Right lobe of liver (tissue), 6 donors: ENCODE results near the gene RSPO1. TPM values are rescaled to one million over a fixed set of nuclear protein-coding genes. Genes with fewer than 3 reads are reported as not detected.

ENCODE experiments used
- ATAC-seq, 4 donors: fragments of 200-7000 bp; cut with Tn5 transposase; one replicate each; pipeline ENCODE4 v1.9.1; 2020; ENCODE audit warnings: mild to moderate bottlenecking in 4 of 4, moderate library complexity in 4 of 4
- DNase-seq, 3 donors: peaks; one replicate each; pipeline ENCODE4 v3.0.0-alpha.2; 2020
- H3K27ac ChIP-seq, 3 donors: fragments of 200-600 bp; one replicate each; pipeline ENCODE4 v1.8.0; 2022
- H3K27me3 ChIP-seq, 2 donors: fragments of 200-600 bp; one replicate each; pipeline ENCODE4 v1.8.0; 2022
- H3K36me3 ChIP-seq, 4 donors: fragments of 200-600 bp; sonication (generic) in 1 of 4; one replicate each; pipeline versions ENCODE4 v1.5.1 to v1.8.0; 2017 to 2022; ENCODE audit warnings: control low read depth in 1 of 4
- H3K4me1 ChIP-seq, 4 donors: fragments of 200-600 bp; sonication (generic) in 1 of 4; one replicate each; pipeline versions ENCODE4 v1.5.1 to v1.8.0; 2017 to 2022; ENCODE audit warnings: control low read depth in 1 of 4
- H3K4me3 ChIP-seq, 3 donors: fragments of 200-600 bp; one replicate each; pipeline ENCODE4 v1.8.0; 2022
- H3K9me3 ChIP-seq, 4 donors: fragments of 200-600 bp; sonication (generic) in 1 of 4; one replicate each; pipeline versions ENCODE4 v1.5.1 to v1.8.0; 2017 to 2022; ENCODE audit warnings: control low read depth in 1 of 4
- POLR2A ChIP-seq: fragments of 450-650 bp; IDR thresholded peaks from one replicate; pipeline ENCODE4 v1.6.1; 2017; ENCODE audit warnings: antibody characterized with exemption, mild to moderate bottlenecking
- WGBS: methylation state at CpG from one replicate; pipeline ENCODE4 v1.1.6; 2018; ENCODE audit warnings: low coverage, low lambda C conversion rate; ENCODE audit not compliant: insufficient coverage; ENCODE audit errors: missing lambda C conversion rate; 5-methylcytosine and 5-hydroxymethylcytosine counted together
- intact Hi-C, 2 donors: fragments of 100-400 bp; cut with DNase I; formaldehyde crosslinking; loops; one replicate each; pipeline versions ENCODE4 v1.11.2 to v1.14.1; 2022
- total RNA-seq, 6 experiments: library from RNA; depleted of rRNA in 2 of 6; stranded (reverse); fragments of >200 nt in 2 of 6; fragmentation: NEBNext Ultra II Directional in 3 of 6; extraction: Animal tissue kit (Norgen Biotek cat#: 25700) in 3 of 6; gene quantifications; one replicate each; pipeline versions ENCODE4 v1.1.0 to v1.2.4, GENCODE V29; 2016 to 2023
- TF ChIP-seq, protein P1 (sequence below), 4 donors: fragments of 200-600 bp in 3 of 4; fragments of 450-650 bp in 1 of 4; IDR thresholded peaks; one replicate each; pipeline versions ENCODE4 v1.5.1 to v1.8.0; 2016 to 2022; ENCODE audit warnings: antibody characterized with exemption in 4 of 4, mild to moderate bottlenecking in 2 of 4
- donor health status: DM: no; HTN: yes; CAD: no.
- donor health status: DM: no; HTN: no; CAD: no.
- donor health status: DM: no; HTN: no; CAD: no.
- donor health status: DM: no; HTN: yes; CAD: no.
- donor health status: DM: no; HTN: yes; CAD: no.

RSPO1 gene
- total RNA-seq, 6 experiments from 2014 or later: not detected

- H3K27ac ChIP-seq: no peak overlapping the region
Observed at GRCh38 chr1:37564892-37565291, 69.8 kb downstream of the RSPO1 start.

GRCh38 chr1:37562984-37563383 lies 71.7 kb downstream of the RSPO1 start:
- DNase-seq: no peak
- Histone ChIP-seq H3K36me3 (peaks cover 0 to 34% (median 13%) of the 10 kb centered on the region in 4 donors), H3K4me3 (no peak overlapping the region), H3K27ac (no peak overlapping the region), H3K27me3 (no peaks in the 10 kb centered on the region), H3K4me1 (peaks cover 0 to 9% (median 0%) of the 10 kb centered on the region in 4 donors), H3K9me3 (no peaks in the 10 kb centered on the region)
- intact Hi-C loops: no loop called here
- ATAC-seq: no peak
- TF ChIP-seq POLR2A: no peak
- TF ChIP-seq, protein P1, sequence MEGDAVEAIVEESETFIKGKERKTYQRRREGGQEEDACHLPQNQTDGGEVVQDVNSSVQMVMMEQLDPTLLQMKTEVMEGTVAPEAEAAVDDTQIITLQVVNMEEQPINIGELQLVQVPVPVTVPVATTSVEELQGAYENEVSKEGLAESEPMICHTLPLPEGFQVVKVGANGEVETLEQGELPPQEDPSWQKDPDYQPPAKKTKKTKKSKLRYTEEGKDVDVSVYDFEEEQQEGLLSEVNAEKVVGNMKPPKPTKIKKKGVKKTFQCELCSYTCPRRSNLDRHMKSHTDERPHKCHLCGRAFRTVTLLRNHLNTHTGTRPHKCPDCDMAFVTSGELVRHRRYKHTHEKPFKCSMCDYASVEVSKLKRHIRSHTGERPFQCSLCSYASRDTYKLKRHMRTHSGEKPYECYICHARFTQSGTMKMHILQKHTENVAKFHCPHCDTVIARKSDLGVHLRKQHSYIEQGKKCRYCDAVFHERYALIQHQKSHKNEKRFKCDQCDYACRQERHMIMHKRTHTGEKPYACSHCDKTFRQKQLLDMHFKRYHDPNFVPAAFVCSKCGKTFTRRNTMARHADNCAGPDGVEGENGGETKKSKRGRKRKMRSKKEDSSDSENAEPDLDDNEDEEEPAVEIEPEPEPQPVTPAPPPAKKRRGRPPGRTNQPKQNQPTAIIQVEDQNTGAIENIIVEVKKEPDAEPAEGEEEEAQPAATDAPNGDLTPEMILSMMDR (IDR thresholded peaks at IDR 0.05): no peak
- WGBS: 100% methylated on average over 1 of the region's 1 CpG

More at GRCh38 chr1:37564892-37565291, 69.8 kb downstream of the RSPO1 start:
- peaks cover 0 to 9% (median 0%) of the 10 kb centered on the region in 4 donors for H3K4me1 ChIP-seq
- no peak overlapping the region for H3K4me3 ChIP-seq
- intact Hi-C loops: no loop called here
- H3K27me3 ChIP-seq: no peaks in the 10 kb centered on the region
- DNase-seq (no peak), ATAC-seq (no peak)
- H3K9me3 ChIP-seq: no peaks in the 10 kb centered on the region
- TF ChIP-seq, protein P1 (IDR thresholded peaks at IDR 0.05): no peak
- TF ChIP-seq POLR2A: no peak
- peaks cover 0 to 51% (median 23%) of the 10 kb centered on the region in 4 donors for H3K36me3 ChIP-seq

Other genes with a start within 250 kb of the RSPO1 start
- 10 to 100 TPM in 3 of 6 experiments, 1 to 10 TPM in 3; 2.7 to 21.9 (median 8.3) TPM for gene ZC3H12A, start 160.3 kb downstream of the RSPO1 start, total RNA-seq
- 10 to 100 TPM; 12.9 to 55.9 (median 32.8) TPM for gene MEAF6, start 120.1 kb downstream of the RSPO1 start, total RNA-seq
- 10 to 100 TPM in 2 of 6 experiments, 1 to 10 TPM in 4; 6.2 to 10.6 (median 8.8) TPM for gene SNIP1, start 80.6 kb downstream of the RSPO1 start, total RNA-seq
- 10 to 100 TPM in 1 of 6 experiments, 1 to 10 TPM in 5; 4.1 to 13.6 (median 7.3) TPM for gene DNALI1, start 78.0 kb downstream of the RSPO1 start, total RNA-seq
- gene GNL2, start 39.0 kb downstream of the RSPO1 start, total RNA-seq: 10 to 100 TPM; 10.4 to 29.0 (median 19.9) TPM
- 1 to 10 TPM in 2 of 6 experiments, under 1 TPM in 4; 0.31 to 2.2 (median 0.76) TPM for gene CDCA8, start 57.6 kb upstream of the RSPO1 start, total RNA-seq
- under 1 TPM in 2 of 6 experiments, not detected in 4; 0.07 to 0.16 TPM for gene EPHA10, start 130.2 kb upstream of the RSPO1 start, total RNA-seq
- gene MANEAL, start 159.0 kb upstream of the RSPO1 start, total RNA-seq: 1 to 10 TPM; 3.2 to 9.4 (median 5.4) TPM
- gene C1orf122, start 172.9 kb upstream of the RSPO1 start, total RNA-seq: 10 to 100 TPM; 23.0 to 61.7 (median 27.9) TPM
- gene YRDC, start 173.3 kb upstream of the RSPO1 start, total RNA-seq: 10 to 100 TPM in 2 of 6 experiments, 1 to 10 TPM in 4; 4.4 to 18.3 (median 6.4) TPM
- 10 to 100 TPM in 1 of 6 experiments, 1 to 10 TPM in 5; 3.5 to 10.3 (median 6.1) TPM for gene MTF1, start 224.7 kb upstream of the RSPO1 start, total RNA-seq